Stimulated activated CD8-positive, alpha-beta memory T cell treated with anti-CD3 and anti-CD28 coated beads, Interleukin-7, amount 100 ng/mL, for 1 hour (primary cell): Measurements from ENCODE around the gene MAP2K7.
A peak's percentile ranks its signal among the peaks of the same experiment; 100 is the strongest.

Experiments used
- DNase-seq, 2 donors: peaks; one replicate each; pipeline ENCODE4 v3.0.0-alpha.2; 2020; ENCODE audit warnings: low read depth in 2 of 2

Gene MAP2K7

DNA sequence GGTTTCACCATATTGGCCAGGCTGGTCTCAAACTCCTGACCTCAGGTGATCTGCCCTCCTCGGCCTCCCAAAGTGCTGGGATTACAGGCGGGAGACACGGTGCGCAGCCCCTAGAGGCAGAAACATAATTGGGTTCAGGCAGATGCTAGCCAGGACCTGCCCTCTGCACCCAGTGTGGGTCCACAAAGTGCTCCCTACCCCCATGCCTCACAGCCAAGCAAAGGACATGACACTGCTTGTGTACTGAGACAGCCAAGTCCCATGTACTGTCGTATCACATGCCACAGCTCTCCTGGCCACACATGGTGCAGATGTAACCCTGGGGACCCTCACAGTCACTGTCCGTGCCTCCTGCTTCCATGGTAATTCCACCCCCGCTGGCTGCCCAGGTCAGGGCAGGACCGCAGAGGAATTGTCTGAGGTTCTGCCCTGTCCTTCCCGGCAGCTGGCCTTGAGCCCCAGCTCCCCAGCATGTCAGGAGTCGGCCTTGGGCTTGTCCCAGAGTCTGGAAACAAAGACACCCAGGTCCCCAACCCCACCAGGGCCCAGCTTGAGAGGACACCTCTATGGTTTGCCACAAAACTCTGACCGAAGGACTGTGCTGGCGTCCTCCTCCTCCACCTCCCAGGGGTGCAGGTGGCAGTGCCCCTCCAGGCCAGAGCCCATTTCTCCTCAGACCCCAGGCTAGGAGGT lies 37.1 kb upstream of the MAP2K7 start:
- DNase-seq = no peak

DNA sequence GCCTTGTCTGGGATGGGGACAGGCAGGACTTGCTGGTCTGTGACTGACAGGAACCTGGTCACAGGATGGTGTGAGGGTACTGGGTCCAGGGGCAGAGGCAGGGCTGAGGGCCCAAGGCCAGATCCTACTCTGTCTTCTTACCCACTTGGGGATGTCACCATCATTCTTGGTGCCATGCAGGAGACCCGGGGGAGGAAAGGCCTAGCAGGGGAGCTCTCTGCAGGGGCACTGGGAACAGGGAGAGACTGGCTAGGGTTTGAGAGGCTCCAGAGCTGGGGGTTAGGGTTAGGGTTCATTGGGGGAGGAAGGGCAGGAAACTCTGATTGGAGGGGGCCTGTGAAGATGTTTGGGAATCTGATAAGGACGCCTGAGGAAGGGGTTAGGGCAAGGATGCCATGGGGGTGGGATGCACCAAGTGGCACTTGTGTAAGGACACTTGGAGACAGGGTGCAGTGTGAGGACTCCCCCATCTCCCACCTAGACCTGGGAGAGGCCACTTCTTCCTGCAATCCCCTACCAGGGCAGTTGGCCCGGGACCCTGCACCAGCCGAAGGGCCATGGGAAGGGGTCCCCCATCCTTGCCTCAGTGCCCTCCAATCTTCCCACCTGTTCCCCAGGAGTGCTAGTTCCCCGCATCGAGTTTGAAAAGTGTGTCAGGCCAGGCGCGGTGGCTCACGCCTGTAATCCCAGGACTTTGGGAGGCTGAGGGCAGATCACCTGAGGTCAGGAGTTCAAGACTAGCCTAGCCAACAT lies 36.4 kb upstream of the MAP2K7 start:
- DNase-seq = no peak

DNA sequence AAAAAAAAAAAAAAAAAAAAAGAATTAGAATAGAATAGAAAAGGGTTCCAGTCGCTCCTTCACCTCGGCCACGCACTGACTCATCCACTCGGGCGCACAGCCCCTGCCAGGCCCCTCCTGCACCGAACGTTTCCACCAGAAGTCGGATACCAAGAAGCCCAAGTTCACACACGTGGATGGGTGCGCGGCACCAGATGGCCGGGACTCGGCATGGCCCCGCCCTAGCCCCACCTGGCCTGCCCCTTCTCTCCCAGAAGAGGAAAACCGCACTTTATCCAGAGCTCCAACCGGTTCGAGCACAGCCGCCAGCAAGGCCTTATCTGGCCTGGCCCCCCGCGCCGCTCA lies 35.4 kb upstream of the MAP2K7 start:
- no peak for DNase-seq

DNA sequence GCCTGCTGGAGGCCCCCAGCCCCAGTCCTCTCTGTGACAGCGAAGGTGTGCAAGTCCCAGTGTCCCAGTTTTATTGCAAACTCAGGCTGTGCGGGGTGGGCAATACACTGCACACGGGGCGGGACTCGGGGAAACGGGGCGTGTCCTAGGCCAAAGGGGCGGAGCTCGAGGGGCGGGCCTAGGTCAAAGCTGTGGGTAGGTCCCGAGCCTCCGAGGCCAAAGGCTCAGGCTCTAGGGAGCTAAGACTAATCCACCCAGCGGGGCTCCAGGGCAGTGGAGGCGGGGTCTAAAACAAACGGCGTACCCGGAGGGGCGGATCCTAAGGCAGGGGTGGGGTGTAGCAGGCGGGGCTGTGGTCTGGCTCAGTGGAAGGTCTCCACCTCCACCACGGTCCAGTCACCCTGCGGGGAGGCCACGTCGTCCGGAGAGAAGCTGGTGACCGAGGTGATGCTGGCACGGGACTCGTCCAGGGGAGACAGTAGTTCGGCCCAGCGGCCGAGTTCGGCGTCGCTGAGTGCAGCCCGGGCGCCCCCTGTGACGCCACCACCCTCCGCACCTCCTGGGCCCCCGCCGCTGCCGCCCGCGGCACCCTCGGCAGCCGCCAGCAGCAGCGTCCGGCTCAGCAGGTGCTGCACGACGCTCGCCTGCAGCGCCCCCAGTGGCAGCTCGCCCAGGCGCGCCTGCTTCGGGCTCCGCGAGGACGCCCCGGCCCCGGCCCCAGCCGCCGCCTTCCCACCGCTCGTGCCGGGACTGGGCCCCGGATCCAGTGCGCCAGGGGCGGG lies 34.8 kb upstream of the MAP2K7 start:
- peak; percentile 58 to 61 for DNase-seq

DNA sequence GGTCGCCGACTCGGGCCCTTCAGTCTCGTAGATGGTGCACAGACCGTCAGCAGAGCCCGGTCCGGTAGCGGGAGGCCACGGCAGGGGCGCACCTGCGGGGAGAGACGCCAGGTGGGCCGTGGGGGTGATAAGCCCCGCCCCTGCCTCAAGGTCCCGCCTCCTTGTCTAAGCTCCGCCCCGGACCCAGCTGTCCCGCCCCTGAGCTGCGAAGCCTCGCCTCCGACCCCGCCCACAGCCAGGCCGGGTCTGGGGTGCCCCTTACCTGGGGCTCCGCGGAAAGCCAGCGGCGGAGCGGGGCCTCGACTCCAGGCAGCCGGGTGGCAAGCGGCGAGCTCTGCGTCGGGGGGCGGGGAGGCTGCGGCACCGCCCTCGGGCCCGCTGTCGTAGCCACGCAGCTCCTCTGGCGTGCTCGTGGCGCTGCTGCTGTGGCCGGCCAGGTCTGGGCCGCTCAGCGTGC lies 34.2 kb upstream of the MAP2K7 start:
- DNase-seq = peak; percentile 47 to 71

DNA sequence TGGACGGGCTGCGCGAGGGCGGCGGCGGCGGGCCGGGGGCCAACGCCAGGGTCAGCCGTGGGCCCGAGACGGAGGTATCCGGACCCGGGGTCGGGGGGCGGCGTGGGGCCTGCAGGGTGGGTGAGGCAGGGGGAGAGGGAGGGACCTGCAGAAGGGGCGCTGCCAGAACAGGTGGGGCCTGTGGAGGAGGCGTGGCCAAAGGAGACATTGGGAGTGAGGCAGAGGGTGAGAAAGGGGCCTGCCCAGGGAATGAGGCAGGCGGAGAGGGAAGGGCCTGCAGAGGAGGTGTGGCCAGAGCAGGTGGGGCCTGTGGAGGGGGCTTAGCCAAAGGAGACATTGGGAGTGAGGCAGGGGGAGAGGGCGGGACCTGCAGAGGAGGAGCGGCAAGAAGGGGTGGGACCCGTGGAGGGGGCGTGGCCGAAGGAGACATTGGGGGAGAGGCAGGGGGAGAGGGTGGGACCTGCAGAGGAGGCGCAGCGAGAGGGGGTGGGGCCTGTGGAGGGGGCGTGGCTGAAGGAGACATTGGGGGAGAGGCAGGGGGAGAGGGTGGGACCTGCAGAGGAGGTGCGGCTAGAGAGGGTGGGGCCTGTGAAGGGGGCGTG lies 33.7 kb upstream of the MAP2K7 start:
- no peak for DNase-seq

DNA sequence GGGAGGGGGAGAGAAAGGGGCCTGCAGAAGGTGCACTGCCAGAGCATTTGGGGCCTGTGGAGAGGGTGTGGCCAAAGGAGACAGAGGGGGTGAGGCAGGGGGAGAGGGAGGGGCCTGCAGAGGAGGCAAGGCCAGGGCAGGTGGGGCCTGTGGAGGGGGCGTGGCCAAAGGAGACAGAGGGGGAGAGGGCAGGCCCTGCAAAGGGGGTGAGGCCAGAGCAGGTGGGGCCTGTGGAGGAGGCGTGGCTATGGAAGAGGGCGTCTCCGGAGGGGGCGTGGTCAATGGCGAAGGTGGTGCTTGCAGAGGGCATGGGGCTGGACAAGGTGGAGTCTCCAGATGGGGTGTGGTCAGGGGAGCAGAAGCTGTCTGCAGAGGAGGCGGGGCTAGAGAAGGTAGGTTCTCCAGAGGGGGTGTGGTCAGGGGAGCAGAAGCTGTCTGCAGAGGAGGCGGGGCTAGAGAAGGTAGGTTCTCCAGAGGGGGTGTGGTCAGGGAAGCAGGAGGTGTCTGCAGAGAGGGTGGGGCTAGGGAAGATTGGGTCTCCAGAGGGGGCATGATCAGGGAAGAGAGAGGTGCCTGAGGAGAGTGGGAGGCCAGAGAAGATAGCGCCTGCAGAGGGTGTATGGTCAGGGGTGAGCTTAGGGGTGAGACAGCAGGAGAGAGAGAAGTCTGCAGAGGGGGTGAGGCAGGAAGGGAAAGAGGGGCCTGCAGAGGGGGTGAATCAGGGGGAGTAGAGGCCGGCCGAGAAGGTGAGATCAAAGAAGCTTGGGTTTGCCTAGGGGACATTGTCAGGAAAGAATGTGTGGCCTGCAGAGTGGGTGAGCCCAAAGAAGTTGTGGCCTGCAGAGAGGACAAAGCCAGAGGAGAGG lies 32.9 kb upstream of the MAP2K7 start:
- DNase-seq = no peak

DNA sequence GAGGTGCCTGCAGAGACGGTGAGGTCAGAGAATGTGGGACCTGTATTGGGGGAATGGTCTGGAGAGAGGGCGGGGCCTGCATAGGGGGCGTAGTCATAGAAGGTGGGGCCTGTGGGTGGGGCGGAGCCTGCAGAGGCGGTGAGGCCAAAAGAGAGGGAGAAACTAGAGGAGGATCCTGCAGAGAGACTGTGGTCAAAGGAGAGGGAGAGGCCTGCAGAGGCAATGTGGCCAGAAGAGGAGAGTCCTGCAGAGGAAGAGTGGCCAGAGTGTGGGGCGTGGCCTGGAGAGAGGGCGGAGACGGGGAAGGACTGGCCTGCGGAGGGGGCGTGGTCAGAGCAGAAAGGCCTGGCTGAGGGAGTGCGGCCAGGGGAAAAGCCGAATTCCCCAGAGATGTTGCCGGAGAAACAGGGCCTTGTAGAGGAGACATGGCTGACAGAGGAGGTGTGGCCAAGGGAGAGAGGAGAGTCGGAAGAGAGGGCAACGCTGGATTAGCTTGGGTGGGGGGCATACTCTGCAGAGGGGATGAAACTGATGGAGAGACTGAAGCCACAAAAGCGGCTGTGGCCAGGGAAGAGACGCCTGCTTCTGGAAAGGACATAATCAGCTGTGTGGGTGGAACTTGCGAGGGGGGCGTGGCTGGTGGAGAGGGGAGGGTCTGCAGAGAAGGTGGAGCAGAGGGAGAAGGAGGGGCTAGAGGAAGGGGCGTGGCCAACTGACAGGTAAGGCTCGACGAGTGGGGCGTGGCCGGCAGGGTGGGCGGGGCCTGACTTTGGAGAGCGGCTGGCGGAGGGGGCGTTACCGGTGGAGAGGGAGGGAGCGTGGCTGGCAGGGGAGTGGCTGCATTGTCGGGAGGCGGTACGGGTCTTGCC lies 32.0 kb upstream of the MAP2K7 start:
- peak; percentile 38 to 53 for DNase-seq

DNA sequence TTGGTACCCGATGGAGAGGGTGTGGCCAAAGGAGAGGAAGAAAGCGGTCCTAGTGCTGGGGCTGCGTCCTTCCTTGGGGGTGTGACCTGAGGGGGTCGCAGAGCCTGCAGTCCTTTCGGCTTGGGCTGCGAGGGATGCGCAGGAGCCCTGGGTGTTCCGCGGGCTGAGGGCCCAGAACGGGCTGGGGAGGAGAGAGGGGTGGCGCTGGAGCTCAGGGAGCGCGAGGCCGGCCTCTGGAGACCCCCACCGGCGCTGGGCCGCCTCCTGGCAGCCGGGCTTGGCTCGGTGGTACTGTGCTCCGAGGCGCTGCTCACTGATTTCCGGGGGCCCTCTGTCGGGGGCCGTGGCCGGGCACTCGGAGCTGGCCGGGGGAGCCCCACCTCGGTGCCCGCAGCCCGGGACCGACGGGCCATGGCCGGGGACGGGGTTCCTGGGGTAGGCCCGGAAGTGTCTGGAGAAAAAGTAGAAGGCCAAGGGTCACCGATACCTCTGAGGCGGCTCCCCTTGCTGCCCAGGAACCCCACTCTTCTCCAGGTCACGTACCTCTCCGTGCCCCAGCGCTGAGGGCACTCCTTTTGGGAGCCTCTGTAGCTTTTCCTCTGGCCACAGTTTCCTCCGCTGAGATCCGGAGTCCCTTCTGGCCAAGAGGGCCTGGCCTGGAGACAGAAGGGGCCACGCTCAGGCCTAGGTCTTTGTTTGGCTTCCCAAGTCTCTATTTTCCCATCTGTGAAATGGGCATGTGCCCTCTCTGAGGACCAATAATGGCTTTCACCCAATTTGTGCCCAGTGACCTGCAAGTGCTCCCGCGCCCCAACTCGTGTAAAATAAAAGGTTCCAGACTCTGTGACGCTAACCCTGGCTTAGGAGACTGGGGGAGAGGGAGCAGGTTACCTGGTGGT lies 31.1 kb upstream of the MAP2K7 start:
- DNase-seq = no peak

DNA sequence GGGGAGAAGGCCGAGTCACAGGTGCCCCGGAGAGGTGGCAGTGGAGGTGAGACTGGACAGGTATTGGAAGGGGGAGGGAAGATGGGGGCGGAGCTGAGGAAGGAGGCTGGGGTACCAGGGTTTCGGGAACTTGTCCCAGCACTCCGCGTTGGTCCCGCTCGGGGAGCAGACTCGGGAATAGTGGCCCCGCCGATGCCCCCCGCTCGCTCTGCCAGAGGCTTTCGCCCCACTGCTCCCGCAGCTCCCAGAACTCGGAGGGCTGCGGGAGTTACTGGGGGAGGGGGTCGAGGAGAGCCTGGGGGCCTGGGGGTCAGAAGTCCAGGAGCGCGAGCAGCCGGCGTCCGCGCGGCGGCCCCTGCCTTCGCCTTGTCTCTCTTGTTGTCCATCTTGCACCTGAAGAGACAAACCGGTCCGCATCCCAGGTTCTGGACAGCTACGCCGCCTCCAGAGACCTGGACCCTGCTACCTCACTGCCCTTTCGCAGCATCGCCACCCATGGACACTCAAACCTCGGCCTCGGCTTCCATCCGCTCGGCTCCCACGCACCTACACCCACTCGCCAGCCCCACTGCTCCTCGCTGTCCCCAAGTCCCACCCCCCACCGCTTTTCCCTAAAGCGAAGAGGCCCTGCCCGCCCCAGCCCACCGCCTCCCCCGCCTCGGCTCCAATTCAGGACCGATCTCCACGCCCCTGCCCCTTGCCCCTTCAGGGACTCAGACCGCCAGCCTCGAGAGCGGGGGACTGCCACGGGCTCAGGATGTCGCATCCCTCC lies 30.2 kb upstream of the MAP2K7 start:
- no peak for DNase-seq

DNA sequence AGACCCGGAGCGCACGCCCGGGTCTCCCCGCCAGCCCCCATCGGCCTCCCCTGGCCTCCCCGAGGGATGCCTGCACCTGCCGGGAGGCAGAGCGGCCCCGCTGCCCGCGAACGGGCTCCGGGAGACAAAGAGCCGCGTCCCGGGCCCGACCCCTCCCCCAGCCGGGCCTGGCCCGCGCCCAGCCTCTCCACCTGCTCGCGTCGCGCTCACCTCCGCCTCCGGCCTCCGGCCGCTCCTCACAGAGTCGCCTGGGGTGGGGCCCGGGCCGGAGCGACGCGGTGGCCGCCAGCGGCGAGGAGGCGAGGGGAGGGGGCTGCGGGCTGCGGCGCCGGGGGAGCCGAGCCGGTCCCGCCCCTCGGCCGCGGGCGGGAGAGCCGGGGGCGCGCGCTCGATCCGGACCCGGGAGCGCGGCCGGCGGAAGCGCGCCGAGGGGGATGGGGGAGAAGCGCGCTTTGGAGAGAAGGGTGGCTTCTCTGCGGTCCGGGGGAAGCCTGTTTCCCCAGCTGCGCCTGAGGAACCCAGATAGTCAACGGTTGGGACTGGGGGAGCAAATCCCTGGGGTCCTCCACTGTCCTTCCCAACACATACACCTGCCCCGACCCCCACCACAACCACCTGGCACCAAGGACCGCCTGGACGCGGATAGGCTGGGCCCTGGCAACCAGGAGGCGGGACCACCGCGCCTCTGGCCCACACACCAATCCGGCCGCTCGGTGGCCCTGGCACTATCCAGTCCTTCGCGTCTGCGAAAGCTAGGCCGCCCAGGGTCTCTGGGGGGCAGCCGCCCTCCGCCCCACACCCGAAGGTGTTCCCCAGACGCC lies 29.4 kb upstream of the MAP2K7 start, which contains the start of gene PRR36:
Gene PRR36, minus strand, starts transcription at position 315 of the 821 bp plus-strand sequence. CDS start 701 bp downstream, outside the sequence.
- DNase-seq = no peak

DNA sequence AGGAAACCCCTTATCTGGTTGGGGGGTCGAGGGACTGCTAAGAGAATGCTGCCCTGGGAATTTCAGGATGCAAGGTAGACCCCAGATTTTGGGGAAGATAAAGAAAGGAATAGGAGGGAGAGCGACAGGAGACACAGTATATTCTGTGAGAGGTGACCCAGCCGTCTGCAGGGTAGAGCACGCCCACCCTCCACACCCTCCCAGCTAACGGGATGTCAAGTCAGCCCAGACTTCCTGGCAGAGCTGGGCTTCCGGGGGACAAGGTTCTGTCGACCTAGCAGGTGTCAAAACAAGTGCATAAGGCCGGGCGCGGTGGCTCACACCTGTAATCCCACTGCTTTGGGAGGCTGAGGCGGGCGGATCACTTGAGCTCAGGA lies 28.8 kb upstream of the MAP2K7 start:
- DNase-seq = no peak

DNA sequence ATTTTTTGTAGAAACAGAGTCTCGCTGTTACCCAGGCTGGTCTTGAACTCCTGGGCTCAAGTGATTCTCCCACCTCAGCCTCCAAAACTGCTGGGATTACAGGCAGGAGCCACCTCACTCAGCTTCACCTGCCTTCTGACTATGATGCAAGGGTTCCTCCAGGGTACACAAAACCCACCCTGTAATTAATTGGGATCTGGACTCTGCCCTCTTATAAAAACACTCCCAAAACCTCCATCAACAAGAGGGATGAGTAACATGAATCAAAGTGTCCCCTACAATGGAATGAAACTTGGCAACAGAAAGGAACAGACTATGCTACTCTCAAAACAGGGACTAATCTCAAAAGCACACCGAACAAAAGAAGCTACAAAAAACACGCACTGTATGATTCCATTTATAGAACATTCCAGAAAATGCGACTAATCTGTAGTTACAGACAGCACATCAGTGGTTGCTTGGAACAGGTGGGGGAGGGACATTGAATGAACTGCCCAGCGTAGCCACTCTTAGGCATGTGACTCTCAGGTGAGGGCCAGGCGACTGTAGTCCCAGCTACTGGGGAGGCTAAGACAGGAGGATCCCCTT lies 26.3 kb upstream of the MAP2K7 start:
- no peak for DNase-seq

DNA sequence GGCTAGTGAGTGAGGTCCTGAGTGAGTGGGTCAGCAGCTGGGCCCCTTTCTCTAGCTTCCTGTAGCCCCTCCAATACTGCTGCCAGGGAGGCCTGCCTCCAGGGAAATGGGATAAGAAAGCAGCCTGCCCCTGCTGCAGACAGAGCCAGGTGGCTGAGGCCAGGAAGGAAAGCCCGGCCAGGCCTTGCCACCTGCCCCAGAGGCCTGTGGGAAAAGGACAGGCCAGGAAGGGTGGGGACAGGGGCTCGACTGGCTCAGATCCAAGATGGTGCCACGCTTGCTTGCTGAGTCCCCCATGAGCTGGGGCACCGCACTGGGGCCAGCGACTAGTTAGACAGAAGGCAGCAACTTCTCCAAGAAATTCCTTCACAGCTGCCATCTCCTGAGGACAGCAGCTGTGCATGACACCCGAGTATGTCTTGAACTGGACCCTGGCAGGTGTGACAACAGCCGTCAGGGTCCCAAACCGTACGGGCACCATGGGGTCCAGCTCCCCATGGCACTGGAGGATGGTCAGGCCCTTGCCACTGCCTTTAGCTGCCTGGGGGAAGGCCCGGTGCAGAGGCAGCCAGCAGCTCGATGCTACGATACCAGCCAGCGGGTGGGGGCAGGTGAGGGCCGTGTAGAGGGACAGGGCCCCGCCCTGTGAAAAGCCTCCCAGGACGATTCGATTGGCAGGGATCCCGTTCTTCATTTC lies 24.4 kb upstream of the MAP2K7 start:
- no peak for DNase-seq

DNA sequence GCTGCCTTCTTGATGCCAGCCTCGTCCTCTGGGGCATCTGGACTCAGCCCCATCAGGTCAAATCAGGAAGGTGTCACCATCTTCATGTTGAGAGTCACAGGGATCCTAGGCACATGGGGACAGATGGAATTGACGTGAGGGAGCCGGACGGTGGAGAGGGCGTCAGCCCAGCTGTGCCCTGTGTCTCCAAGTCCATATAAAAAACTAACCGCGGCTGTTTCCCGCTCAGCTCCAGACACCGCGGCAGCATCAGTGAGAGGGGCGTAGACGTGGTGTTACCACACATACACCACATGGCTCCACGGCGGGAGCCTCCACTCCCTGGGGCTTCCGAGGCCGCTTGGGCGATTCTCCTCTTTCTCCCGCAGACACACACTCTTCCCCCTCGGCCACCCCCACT lies 23.8 kb upstream of the MAP2K7 start:
- DNase-seq = no peak

DNA sequence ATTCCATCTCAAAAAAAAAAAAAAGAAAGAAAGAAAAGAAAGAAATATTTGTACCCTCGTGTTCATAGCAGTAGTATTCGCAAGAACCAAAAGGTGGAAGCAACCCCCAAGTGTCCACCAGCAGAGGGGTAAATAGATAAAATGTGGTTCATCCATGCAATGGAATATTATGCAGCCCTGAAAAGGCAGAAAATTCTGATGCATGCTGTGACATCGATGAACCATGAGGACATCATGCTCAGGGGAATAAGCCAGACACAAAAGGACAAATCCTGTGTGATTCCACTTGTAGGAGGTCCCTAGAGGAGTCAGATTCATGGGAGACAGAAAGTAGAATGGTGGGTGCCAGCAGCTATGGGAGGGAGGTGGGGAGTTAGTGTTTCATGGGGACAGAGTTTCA lies 21.8 kb upstream of the MAP2K7 start:
- no peak for DNase-seq

DNA sequence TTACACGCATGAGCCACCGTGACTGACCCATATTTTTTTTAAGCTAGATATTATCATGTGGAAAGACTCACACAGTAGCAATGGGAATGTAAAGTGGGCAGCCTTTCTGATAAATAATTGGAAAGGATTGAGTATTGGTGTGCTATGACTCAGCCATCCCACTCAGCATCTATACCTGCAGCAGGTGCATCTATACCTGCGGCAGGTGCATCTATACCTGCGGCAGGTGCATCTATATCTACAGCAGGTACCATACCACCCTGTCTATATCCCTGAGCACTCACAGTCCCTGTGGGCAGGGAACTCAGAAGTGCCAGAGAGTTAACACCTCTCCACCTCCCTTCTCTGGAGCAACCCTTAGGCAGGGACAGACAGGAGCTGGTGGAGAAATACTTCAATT lies 20.6 kb upstream of the MAP2K7 start:
- no peak for DNase-seq
